ENCODE measurements around the gene IGLL1. TPM values are rescaled to one million over a fixed set of nuclear protein-coding genes. Genes with fewer than 3 reads are reported as not detected.
A peak's percentile ranks its signal among the peaks of the same experiment; 100 is the strongest.
"Not testable (repeated sequence)": the region's sequence is repeated elsewhere in the genome, so short reads cannot be mapped to it uniquely, and the experiment has no call there.

IGLL1 gene
- total and polyA plus RNA-seq, 2 donors (not counting 3 experiments of a cell fraction or from before 2014, with no cell fraction given), result not detected

GRCh38 chr22:23541849-23542281 lies 38.2 kb downstream of the IGLL1 start:
- POLR2A ChIA-PET; H3K4me3 ChIP-seq (replicated peaks in 1 of 3; ENCODE audit: insufficient read depth in 1 of 3, low read depth in 1 of 3, low read length in 3 of 3); H3K27me3 ChIP-seq (ENCODE audit: control insufficient read depth in 2 of 2, insufficient read depth in 2 of 2, low read length in 2 of 2); H3K36me3 ChIP-seq (ENCODE audit: control insufficient read depth in 2 of 2, extremely low read depth in 1 of 2, insufficient read depth in 2 of 2, low read length in 2 of 2); H3K4me2 ChIP-seq (ENCODE audit: insufficient read depth, low read length); H3K9ac ChIP-seq (replicated peaks; ENCODE audit: extremely low read depth, insufficient read depth, low read length); dilution Hi-C loops (cut with MboI; ENCODE audit: extremely low pct_ligation_motif_present, low sequenced_read_pairs); H3K9me1 ChIP-seq (replicated peaks; ENCODE audit: control insufficient read depth, extremely low read depth, insufficient read depth, low read length); H4K20me1 ChIP-seq (replicated peaks; ENCODE audit: control insufficient read depth, extremely low read depth, insufficient read depth, low read length); H3K79me2 ChIP-seq (ENCODE audit: control insufficient read depth, insufficient read depth, low read length); H3K27ac ChIP-seq (ENCODE audit: insufficient read depth, low read depth, low read length); H2AFZ ChIP-seq (ENCODE audit: low read depth, low read length); H3K9me3 ChIP-seq (replicated peaks; ENCODE audit: control insufficient read depth, insufficient read depth, low read length); H3K4me1 ChIP-seq (ENCODE audit: control insufficient read depth, extremely low read depth, insufficient read depth, low read length); BruUV-seq (replicated peaks): not testable (repeated sequence)
- DNase-seq (ENCODE audit: low read depth, low spot score) (peak; percentile 23), FAIRE-seq (peak; percentile 89)
- CTCF ChIA-PET, result interaction anchor here (2.1 to 2.5 kb wide), 2 partner anchors 49 to 308 kb away, joined by 11 to 29 read pairs; no protein-coding TSS in a partner anchor
- intact Hi-C loops (cut with micrococcal nuclease), result loop anchor here (1.0 to 5.0 kb wide), 3 partner anchors 49 to 305 kb away; partner anchors contain the start of gene CHCHD10
- peak; percentile 29 to 47 for TF ChIP-seq CTCF (IDR thresholded peaks at IDR 0.05; ENCODE audit: extremely low read depth in 1 of 2, insufficient read depth in 1 of 2, low read depth in 1 of 2, low read length in 2 of 2)

- H3K27ac ChIP-seq (ENCODE audit: insufficient read depth, low read depth, low read length); POLR2A ChIA-PET; BruUV-seq (replicated peaks); H3K4me3 ChIP-seq (replicated peaks in 1 of 3; ENCODE audit: insufficient read depth in 1 of 3, low read depth in 1 of 3, low read length in 3 of 3); H2AFZ ChIP-seq (ENCODE audit: low read depth, low read length); FAIRE-seq; H3K9me1 ChIP-seq (replicated peaks; ENCODE audit: control insufficient read depth, extremely low read depth, insufficient read depth, low read length); H3K36me3 ChIP-seq (ENCODE audit: control insufficient read depth in 2 of 2, extremely low read depth in 1 of 2, insufficient read depth in 2 of 2, low read length in 2 of 2); dilution Hi-C loops (cut with MboI; ENCODE audit: extremely low pct_ligation_motif_present, low sequenced_read_pairs); H4K20me1 ChIP-seq (replicated peaks; ENCODE audit: control insufficient read depth, extremely low read depth, insufficient read depth, low read length); H3K79me2 ChIP-seq (ENCODE audit: control insufficient read depth, insufficient read depth, low read length); H3K9me3 ChIP-seq (replicated peaks; ENCODE audit: control insufficient read depth, insufficient read depth, low read length); H3K27me3 ChIP-seq (ENCODE audit: control insufficient read depth in 2 of 2, insufficient read depth in 2 of 2, low read length in 2 of 2); DNase-seq (ENCODE audit: low read depth, low spot score); H3K4me1 ChIP-seq (ENCODE audit: control insufficient read depth, extremely low read depth, insufficient read depth, low read length); H3K9ac ChIP-seq (replicated peaks; ENCODE audit: extremely low read depth, insufficient read depth, low read length); H3K4me2 ChIP-seq (ENCODE audit: insufficient read depth, low read length): not testable (repeated sequence)
- CTCF ChIA-PET, result interaction anchor here (2.1 to 2.5 kb wide), 2 partner anchors 50 to 309 kb away, joined by 11 to 29 read pairs; no protein-coding TSS in a partner anchor
- intact Hi-C loops (cut with micrococcal nuclease), result loop anchor here (5.0 kb wide), 2 partner anchors 226 to 306 kb away; partner anchors contain the start of gene CHCHD10
Observed at GRCh38 chr22:23540837-23541236, 39.3 kb downstream of the IGLL1 start.

- DNase-seq (ENCODE audit: low read depth, low spot score); FAIRE-seq; H2AFZ ChIP-seq (ENCODE audit: low read depth, low read length); POLR2A ChIA-PET; H3K9me3 ChIP-seq (replicated peaks; ENCODE audit: control insufficient read depth, insufficient read depth, low read length); H3K9ac ChIP-seq (replicated peaks; ENCODE audit: extremely low read depth, insufficient read depth, low read length); H4K20me1 ChIP-seq (replicated peaks; ENCODE audit: control insufficient read depth, extremely low read depth, insufficient read depth, low read length); H3K27ac ChIP-seq (ENCODE audit: insufficient read depth, low read depth, low read length); BruUV-seq (replicated peaks); H3K79me2 ChIP-seq (ENCODE audit: control insufficient read depth, insufficient read depth, low read length); dilution Hi-C loops (cut with MboI; ENCODE audit: extremely low pct_ligation_motif_present, low sequenced_read_pairs); H3K36me3 ChIP-seq (ENCODE audit: control insufficient read depth in 2 of 2, extremely low read depth in 1 of 2, insufficient read depth in 2 of 2, low read length in 2 of 2); H3K4me2 ChIP-seq (ENCODE audit: insufficient read depth, low read length); H3K27me3 ChIP-seq (ENCODE audit: control insufficient read depth in 2 of 2, insufficient read depth in 2 of 2, low read length in 2 of 2); H3K4me1 ChIP-seq (ENCODE audit: control insufficient read depth, extremely low read depth, insufficient read depth, low read length); H3K4me3 ChIP-seq (replicated peaks in 1 of 3; ENCODE audit: insufficient read depth in 1 of 3, low read depth in 1 of 3, low read length in 3 of 3); H3K9me1 ChIP-seq (replicated peaks; ENCODE audit: control insufficient read depth, extremely low read depth, insufficient read depth, low read length): not testable (repeated sequence)
- intact Hi-C loops (cut with micrococcal nuclease), result loop anchor here (1.0 to 10.0 kb wide), 8 partner anchors 19 to 365 kb away; partner anchors contain the start of gene CHCHD10
- CTCF ChIA-PET, result interaction anchor here (1.4 kb wide), 1 partner anchor 51 kb away, joined by 4 read pairs; no protein-coding TSS in a partner anchor
Observed at GRCh38 chr22:23539839-23540198, 40.3 kb downstream of the IGLL1 start.
